Endothelial cell of umbilical vein (primary cell): ENCODE results near the gene SNCAIP. TPM values are rescaled to one million over a fixed set of nuclear protein-coding genes. Genes with fewer than 3 reads are reported as not detected.

Experiments
- BruUV-seq: library from RNA; stranded (reverse); fragments of 400-500 nt; replicated peaks from 2 replicates; lab custom pipeline; 2021; lab: Mats Ljungman, UMichigan
- CTCF ChIA-PET: fragments of 300-600, 350-600 bp; sonication (Branson Sonifier 250); formaldehyde crosslinking; loops from one replicate; lab custom pipeline; 2021; ENCODE audit warnings: antibody characterized with exemption, inconsistent platforms; lab: Charles Lee
- POLR2A ChIA-PET: fragments of 300-600, 350-600 bp; sonication (Branson Sonifier 250); formaldehyde crosslinking; loops from one replicate; lab custom pipeline; 2021; ENCODE audit warnings: antibody characterized with exemption, inconsistent platforms; lab: Charles Lee
- DNase-seq: peaks from one replicate; pipeline ENCODE4 v3.0.0-alpha.2; 2011; ENCODE audit warnings: low read depth, low spot score
- FAIRE-seq: peaks from 2 replicates; lab custom pipeline; 2011; peaks lifted over from hg19 to GRCh38; lab: Jason Lieb, UNC
- H2AFZ ChIP-seq: 2 replicates; pipeline ENCODE4 v1.6.0; 2012; ENCODE audit warnings: low read depth, low read length, control low read depth, inconsistent platforms
- H3K27ac ChIP-seq: 2 replicates; pipeline ENCODE4 v1.5.1; 2011; ENCODE audit warnings: low read depth, mild to moderate bottlenecking, control low read depth, low read length, moderate library complexity; ENCODE audit not compliant: insufficient read depth
- H3K27me3 ChIP-seq, 2 experiments: 2 replicates each; pipeline versions ENCODE4 v1.6.0 to v1.6.1; 2011; ENCODE audit warnings: low read length in 2 of 2, mixed read lengths in 1 of 2; ENCODE audit not compliant: control insufficient read depth in 2 of 2, insufficient read depth in 2 of 2
- H3K36me3 ChIP-seq, 2 experiments: 2 replicates in 1 of 2; 3 replicates in 1 of 2; pipeline ENCODE4 v1.5.1; 2011; ENCODE audit warnings: low read length in 2 of 2, mild to moderate bottlenecking in 1 of 2, moderate library complexity in 1 of 2; ENCODE audit not compliant: control insufficient read depth in 2 of 2, insufficient read depth in 2 of 2; ENCODE audit errors: extremely low read depth in 1 of 2
- H3K4me1 ChIP-seq: 3 replicates; pipeline ENCODE4 v1.5.1; 2011; ENCODE audit warnings: mild to moderate bottlenecking, low read length; ENCODE audit not compliant: control insufficient read depth, insufficient read depth; ENCODE audit errors: extremely low read depth
- H3K4me2 ChIP-seq: 2 replicates; pipeline ENCODE4 v1.6.1; 2011; ENCODE audit warnings: low read length, control low read depth, mixed read lengths; ENCODE audit not compliant: insufficient read depth
- H3K4me3 ChIP-seq, 3 experiments: fragments of 200-600 bp in 1 of 3; sonication (generic), shearing (Covaris generic) in 1 of 3; replicated peaks in 1 of 3; 2 replicates each; pipeline ENCODE4 v1.5.1; 2011 to 2016; ENCODE audit warnings: control low read depth in 3 of 3, low read length in 3 of 3, mild to moderate bottlenecking in 2 of 3, inconsistent platforms in 1 of 3, low read depth in 1 of 3, moderate library complexity in 1 of 3; ENCODE audit not compliant: insufficient read depth in 1 of 3
- H3K79me2 ChIP-seq: 2 replicates; pipeline ENCODE4 v1.6.0; 2012; ENCODE audit warnings: low read length, inconsistent platforms; ENCODE audit not compliant: control insufficient read depth, insufficient read depth
- H3K9ac ChIP-seq: replicated peaks from 2 replicates; pipeline ENCODE3; 2011; ENCODE audit warnings: low read length, control low read depth; ENCODE audit not compliant: insufficient read depth; ENCODE audit errors: extremely low read depth
- H3K9me1 ChIP-seq: replicated peaks from 3 replicates; pipeline ENCODE4 v1.6.0; 2011; ENCODE audit warnings: mild to moderate bottlenecking, low read length; ENCODE audit not compliant: control insufficient read depth, insufficient read depth; ENCODE audit errors: extremely low read depth
- H3K9me3 ChIP-seq: replicated peaks from 2 replicates; pipeline ENCODE4 v1.5.1; 2012; ENCODE audit warnings: low read length, inconsistent platforms; ENCODE audit not compliant: control insufficient read depth, insufficient read depth
- H4K20me1 ChIP-seq: replicated peaks from 2 replicates; pipeline ENCODE3; 2011; ENCODE audit warnings: mild to moderate bottlenecking, low read length; ENCODE audit not compliant: control insufficient read depth, insufficient read depth; ENCODE audit errors: extremely low read depth
- CTCF ChIP-seq, 2 donors: IDR thresholded peaks; 1 replicate in 1 of 2; 2 replicates in 1 of 2; pipeline ENCODE4 v1.5.1; 2011; ENCODE audit warnings: low read length in 2 of 2, mild to moderate bottlenecking in 2 of 2, moderate library complexity in 2 of 2, control low read depth in 1 of 2, inconsistent platforms in 1 of 2, low read depth in 1 of 2; ENCODE audit not compliant: insufficient read depth in 1 of 2; ENCODE audit errors: extremely low read depth in 1 of 2
- EZH2 ChIP-seq: IDR thresholded peaks from 2 replicates; pipeline ENCODE4 v1.6.1; 2012; ENCODE audit warnings: borderline replicate concordance, low read depth, mild to moderate bottlenecking, moderate library complexity, low read length, inconsistent platforms; ENCODE audit not compliant: severe bottlenecking
- dilution Hi-C: fragments of 300-500 bp; cut with MboI; formaldehyde crosslinking; loops from one replicate; pipeline ENCODE4 v1.15.0; 2019; ENCODE audit warnings: low sequenced_read_pairs; ENCODE audit not compliant: extremely low pct_ligation_motif_present
- intact Hi-C: fragments of 100-400 bp; cut with micrococcal nuclease; formaldehyde crosslinking; loops from one replicate; pipeline ENCODE4 v1.10.0; 2022
- polyA plus RNA-seq, 4 experiments: library from polyadenylated mRNA; depleted of rRNA in 3 of 4; stranded (reverse) in 3 of 4; unstranded in 1 of 4; fragments of >200 nt; gene quantifications; 2 replicates each; pipeline versions ENCODE4 v1.2.1 to v1.2.3, GENCODE V29; 2011 to 2012; ENCODE audit warnings: missing spikeins in 1 of 4
- total RNA-seq: library from RNA; stranded (reverse); gene quantifications from 2 replicates; pipeline ENCODE4 v1.2.3, GENCODE V29; 2021
- TF ChIP-seq, protein P1 (sequence below): IDR thresholded peaks from 2 replicates; pipeline ENCODE4 v1.6.1; 2011; ENCODE audit not compliant: insufficient read depth, insufficient read length

The SNCAIP gene
- total and polyA plus RNA-seq, 2 donors (not counting 3 experiments of a cell fraction or from before 2014, with no cell fraction given): 13.1 to 42.0 TPM

GRCh38 chr5:122421374-122422079 is 109.5 kb downstream of the SNCAIP start:
- Histone ChIP-seq H4K20me1 (no peaks in the 10 kb centered on the region), H3K27me3 (no peaks in the 10 kb centered on the region), H3K9me1 (no peaks in the 10 kb centered on the region), H3K4me3 (no peak overlapping the region), H3K4me1 (no peaks in the 10 kb centered on the region), H3K4me2 (no peak overlapping the region), H3K9ac (no peak overlapping the region), H3K9me3 (no peaks in the 10 kb centered on the region), H2AFZ (no peak overlapping the region), H3K27ac (no peak overlapping the region), H3K36me3 (peaks cover 0 to 5% of the 10 kb centered on the region in 2 experiments), H3K79me2 (no peaks in the 10 kb centered on the region)
- no peak for TF ChIP-seq EZH2
- dilution Hi-C loops (no loop called here), intact Hi-C loops (no loop called here)
- BruUV-seq: no TSS peak
- DNase-seq (no peak), FAIRE-seq (no peak)
- CTCF ChIA-PET: interaction anchor here (2.3 kb wide), 1 partner anchor 226 kb away, joined by 9 read pairs; no protein-coding TSS in a partner anchor
- POLR2A ChIA-PET: no interaction called here

GRCh38 chr5:122423221-122423620 is 111.2 kb downstream of the SNCAIP start:
- FAIRE-seq (no peak), DNase-seq (no peak)
- H3K4me1 ChIP-seq: no peaks in the 10 kb centered on the region
- H3K9me3 ChIP-seq: no peaks in the 10 kb centered on the region
- no peak overlapping the region for H3K9ac ChIP-seq
- H2AFZ ChIP-seq: no peak overlapping the region
- H3K27me3 ChIP-seq: no peaks in the 10 kb centered on the region
- H3K4me3 ChIP-seq: no peak overlapping the region
- intact Hi-C loops: no loop called here
- BruUV-seq: no TSS peak
- dilution Hi-C loops: no loop called here
- TF ChIP-seq CTCF (IDR thresholded peaks at IDR 0.05; ENCODE audit: extremely low read depth in 1 of 2, insufficient read depth in 1 of 2, low read depth in 1 of 2, low read length in 2 of 2): no peak
- TF ChIP-seq, protein P1, sequence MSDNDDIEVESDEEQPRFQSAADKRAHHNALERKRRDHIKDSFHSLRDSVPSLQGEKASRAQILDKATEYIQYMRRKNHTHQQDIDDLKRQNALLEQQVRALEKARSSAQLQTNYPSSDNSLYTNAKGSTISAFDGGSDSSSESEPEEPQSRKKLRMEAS: no peak
- peaks cover 0 to 5% of the 10 kb centered on the region in 2 experiments for H3K36me3 ChIP-seq
- no peaks in the 10 kb centered on the region for H3K9me1 ChIP-seq
- no peaks in the 10 kb centered on the region for H4K20me1 ChIP-seq
- H3K27ac ChIP-seq: no peak overlapping the region
- ChIA-PET CTCF (interaction anchor here (1.3 kb wide), 1 partner anchor 228 kb away, joined by 3 read pairs; no protein-coding TSS in a partner anchor), POLR2A (no interaction called here)
- H3K4me2 ChIP-seq: no peak overlapping the region
- H3K79me2 ChIP-seq: no peaks in the 10 kb centered on the region
